ENCODE measurements around the gene PIGBOS1. TPM values are rescaled to one million over a fixed set of nuclear protein-coding genes. Genes with fewer than 3 reads are reported as not detected.
A peak's percentile ranks its signal among the peaks of the same experiment; 100 is the strongest.

PIGBOS1 gene
- total and polyA plus RNA-seq, 9 of the 15 experiments (the other 6 are each of a cell fraction or from before 2014, with no cell fraction given) = 25.2 to 76.2 (median 46.0) TPM

GRCh38 chr15:55318588-55319494 lies at the start of gene PIGBOS1, which contains the start of gene PIGB (continued):
- TF ChIP-seq L3MBTL2 (IDR thresholded peaks at IDR 0.05) = peak; percentile 68; the same call in 1 of the 2 replicates
- TF ChIP-seq SREBF1 (IDR thresholded peaks at IDR 0.05; ENCODE audit: borderline replicate concordance, low read depth, low read length) = 0 out of 2 replicates have a peak, but pooled peaks have one; percentile 37
- TF ChIP-seq FOXJ2 (tag; IDR thresholded peaks at IDR 0.05) = 0 out of 2 replicates have a peak, but pooled peaks have one; percentile 43
- peak; percentile 85 for TF ChIP-seq TAF7 (tag; IDR thresholded peaks at IDR 0.05)
- TF ChIP-seq MCM7 (IDR thresholded peaks at IDR 0.05) = peak in 1 of 2 experiments; percentile 80; a peak in 1 of 4 replicates
- peak; percentile 35 to 41; a peak in 2 of 4 replicates for TF ChIP-seq TBL1XR1 (IDR thresholded peaks at IDR 0.05; ENCODE audit: low read length in 2 of 2)
- no peak for TF ChIP-seq CCAR2 (IDR thresholded peaks at IDR 0.05; ENCODE audit: low read depth, low read length)
- 0 out of 4 replicates have a peak, but pooled peaks of 1 of the 2 experiments have one; percentile 16 for TF ChIP-seq BCLAF1 (IDR thresholded peaks at IDR 0.05; ENCODE audit: borderline replicate concordance in 1 of 2, control insufficient read depth in 1 of 2, low read depth in 2 of 2, low read length in 1 of 2)
- TF ChIP-seq TBP (optimal IDR thresholded peaks at IDR 0.05; ENCODE audit: low read depth, low read length) = peak; percentile 87
- peak; percentile 69 for TF ChIP-seq VEZF1 (CRISPR knock-in tag; IDR thresholded peaks at IDR 0.05)
- peak; percentile 25; the same call in 1 of the 2 replicates for TF ChIP-seq CHD2 (IDR thresholded peaks at IDR 0.05; ENCODE audit: low read depth, low read length)
- peak; percentile 34 to 72; a peak in 2 of 4 replicates for TF ChIP-seq MNT (conservative IDR thresholded peaks at IDR 0.05)
- TF ChIP-seq ZNF785 (CRISPR knock-in tag; IDR thresholded peaks at IDR 0.05) = no peak
- peak; percentile 89 for TF ChIP-seq KLF16 (IDR thresholded peaks at IDR 0.05)
- peak; percentile 77; the same call in 1 of the 2 replicates for TF ChIP-seq ATF7 (IDR thresholded peaks at IDR 0.05)
- no peak for TF ChIP-seq ZFP30 (CRISPR knock-in tag; IDR thresholded peaks at IDR 0.05; ENCODE audit: borderline replicate concordance)
- peak; percentile 97 for TF ChIP-seq ELF2 (CRISPR knock-in tag; IDR thresholded peaks at IDR 0.05)
- peak; percentile 88 for TF ChIP-seq POLR2H (tag; IDR thresholded peaks at IDR 0.05; ENCODE audit: low read depth)
- TF ChIP-seq RBFOX2 (IDR thresholded peaks at IDR 0.05; ENCODE audit: low read depth, low read length) = peak; percentile 92
- TF ChIP-seq MTA1 (IDR thresholded peaks at IDR 0.05; ENCODE audit: borderline replicate concordance) = peak; percentile 66; the same call in 1 of the 2 replicates
- peak; percentile 73 for TF ChIP-seq NFIC (IDR thresholded peaks at IDR 0.05)
- peak; percentile 82 for TF ChIP-seq HLTF (IDR thresholded peaks at IDR 0.05)
- no peak for TF ChIP-seq ZNF695 (CRISPR knock-in tag; IDR thresholded peaks at IDR 0.05)
